NCI-H774 (cell line): Measurements from ENCODE around the gene PRR9.
"Not testable (repeated sequence)": the region's sequence is repeated elsewhere in the genome, so short reads cannot be mapped to it uniquely, and the experiment has no call there.

ENCODE experiments used
- DNase-seq: peaks from one replicate; lab custom pipeline; 2025; lab: John Stamatoyannopoulos, UW

The PRR9 gene

DNA sequence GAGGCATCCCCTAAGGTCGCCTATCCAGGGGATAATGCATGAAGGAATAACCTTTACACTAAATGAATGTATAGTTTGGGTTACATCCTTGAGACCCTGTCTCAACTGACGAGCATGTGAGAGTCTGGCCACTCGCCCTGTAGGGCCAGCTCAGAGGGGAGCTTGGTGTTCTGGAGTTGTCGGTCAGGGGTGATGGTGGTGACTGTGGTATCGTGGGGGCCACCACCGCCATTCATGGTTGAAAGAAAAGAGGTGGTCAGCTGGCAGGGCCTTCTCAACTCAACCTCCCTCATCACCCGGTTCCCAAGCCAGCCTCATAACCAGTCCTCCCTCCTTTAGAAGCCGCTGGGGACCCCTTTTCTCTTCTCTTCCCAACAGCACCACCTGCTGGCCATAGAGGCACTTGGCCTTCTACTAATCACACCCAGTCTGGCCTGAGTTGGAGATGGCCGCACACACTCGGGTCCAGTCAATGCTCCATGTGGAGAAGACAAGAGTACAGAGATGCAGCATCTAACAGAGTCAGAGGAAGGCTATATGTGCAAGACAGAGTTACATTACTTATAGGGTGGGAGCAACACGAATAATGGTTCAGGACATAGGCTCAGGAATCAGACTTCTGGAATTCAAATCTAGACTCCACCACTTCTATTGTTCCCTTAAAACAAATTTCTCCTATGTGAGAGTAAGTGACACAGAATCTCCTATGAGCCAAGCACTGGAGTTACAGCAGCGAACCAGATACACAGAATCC lies 11.9 kb downstream of the PRR9 start:
- DNase-seq = not testable (repeated sequence)

DNA sequence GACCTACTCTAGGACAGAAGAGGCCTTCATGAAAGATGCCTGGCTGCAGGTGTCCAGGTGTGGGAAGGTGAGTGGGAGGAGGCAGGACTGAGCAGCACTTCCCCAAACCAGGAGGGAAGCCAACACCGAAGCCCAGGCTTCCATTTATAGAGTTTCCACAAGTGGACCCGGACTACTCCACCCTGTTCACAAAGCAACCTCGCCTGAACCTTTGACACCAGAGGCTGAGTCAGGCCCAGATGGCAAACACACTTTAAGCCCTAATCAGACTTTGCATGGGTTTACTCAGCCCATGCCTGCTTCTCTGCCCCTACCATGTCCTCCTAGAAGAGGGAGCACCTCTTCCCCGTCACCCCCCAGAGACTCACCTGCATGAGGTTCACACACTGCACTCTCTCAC lies 14.0 kb downstream of the PRR9 start:
- DNase-seq = no peak

DNA sequence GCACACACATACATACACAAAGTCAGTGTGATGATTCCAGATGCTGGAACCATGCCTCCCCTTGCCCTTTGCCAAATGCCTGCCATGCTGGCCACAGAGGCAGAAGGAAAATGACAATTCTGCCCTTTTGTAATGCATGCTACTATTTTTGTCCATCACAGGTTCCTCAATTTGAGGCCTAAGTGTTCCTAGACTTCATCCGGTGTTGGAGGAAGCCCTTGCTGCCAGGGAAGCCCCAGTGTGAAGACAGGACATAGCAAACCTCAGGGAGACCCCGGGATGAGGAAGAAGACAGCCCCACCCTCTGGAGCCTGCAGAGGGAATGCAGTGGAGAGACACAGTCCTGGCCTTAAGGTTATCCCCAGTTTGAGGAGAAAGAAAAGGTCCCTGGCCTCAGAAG lies 14.4 kb downstream of the PRR9 start:
- no peak for DNase-seq

DNA sequence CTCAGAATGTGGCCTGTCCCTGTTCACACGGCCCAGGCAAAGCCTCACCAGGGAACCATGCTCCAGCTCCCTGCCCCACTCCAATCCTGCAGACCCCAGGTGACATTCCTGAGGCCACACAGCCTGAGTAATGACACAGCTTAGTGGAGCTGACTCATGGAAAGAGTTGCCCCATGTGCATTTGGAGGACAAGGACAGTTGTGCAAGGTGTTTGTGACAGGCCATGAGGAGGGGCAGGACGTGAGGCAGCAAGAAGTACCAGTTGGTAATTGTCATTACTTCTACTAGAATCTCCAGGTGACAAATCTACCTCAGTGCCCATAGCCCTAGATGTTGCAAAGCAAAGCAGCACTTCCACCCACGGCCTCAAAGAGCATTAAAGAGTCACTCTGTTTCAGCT lies 15.2 kb downstream of the PRR9 start:
- no peak for DNase-seq

DNA sequence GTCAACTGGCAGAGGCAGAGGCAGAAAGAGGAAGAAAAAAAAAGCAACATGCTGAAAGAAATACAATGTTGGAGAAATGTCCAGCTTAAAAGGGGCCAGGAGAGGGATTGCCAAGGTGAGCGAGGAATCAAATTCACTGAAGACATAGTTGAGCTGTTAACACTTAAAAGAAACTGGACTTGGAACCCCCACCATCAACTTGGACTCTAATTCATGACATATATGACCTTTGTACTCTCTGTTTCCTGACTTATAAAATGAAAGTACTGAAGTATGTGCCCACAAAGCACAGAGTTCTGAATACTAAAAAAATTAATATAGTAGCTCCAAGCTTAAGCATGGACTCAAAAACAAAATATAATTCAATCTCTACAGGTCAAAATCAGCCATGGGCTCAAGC lies 16.1 kb downstream of the PRR9 start:
- DNase-seq = no peak

DNA sequence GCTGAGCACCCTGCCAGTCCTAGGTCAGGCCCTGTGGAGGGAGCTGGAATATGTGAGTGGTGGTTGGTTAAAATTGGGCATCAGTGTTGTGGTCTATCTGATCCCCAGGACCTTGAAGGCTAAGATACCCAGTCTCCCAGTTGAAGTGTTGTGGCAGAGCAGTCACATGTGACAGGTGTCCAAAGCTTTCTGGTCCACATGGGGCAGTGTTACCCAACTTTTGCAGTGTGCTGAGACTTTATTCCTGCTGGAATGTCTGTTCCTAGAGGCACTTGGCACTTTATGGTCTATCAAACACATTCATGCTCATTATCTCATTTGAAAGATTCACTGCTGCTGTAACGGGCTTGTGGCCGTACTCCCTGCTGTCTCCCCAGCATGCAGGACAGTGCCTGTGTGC lies 21.1 kb downstream of the PRR9 start:
- no peak for DNase-seq

DNA sequence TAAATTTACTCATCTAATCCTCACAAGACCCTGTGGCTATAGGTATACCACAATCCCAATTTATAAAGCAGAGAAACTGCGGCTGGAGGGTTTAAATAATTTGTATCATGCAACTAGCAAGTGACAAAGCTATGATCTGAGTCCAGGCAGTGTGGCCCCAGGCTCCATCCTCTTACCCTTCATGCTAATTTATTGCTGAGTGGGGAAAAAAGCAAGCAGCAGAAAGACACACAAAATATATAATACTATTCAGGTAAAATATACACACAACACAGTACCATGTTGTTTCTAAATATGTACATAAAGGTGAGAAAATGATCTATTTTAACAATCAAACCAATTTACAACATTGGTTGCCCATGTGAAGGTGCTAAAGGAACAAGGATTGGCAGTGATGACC lies 24.8 kb downstream of the PRR9 start:
- no peak for DNase-seq

DNA sequence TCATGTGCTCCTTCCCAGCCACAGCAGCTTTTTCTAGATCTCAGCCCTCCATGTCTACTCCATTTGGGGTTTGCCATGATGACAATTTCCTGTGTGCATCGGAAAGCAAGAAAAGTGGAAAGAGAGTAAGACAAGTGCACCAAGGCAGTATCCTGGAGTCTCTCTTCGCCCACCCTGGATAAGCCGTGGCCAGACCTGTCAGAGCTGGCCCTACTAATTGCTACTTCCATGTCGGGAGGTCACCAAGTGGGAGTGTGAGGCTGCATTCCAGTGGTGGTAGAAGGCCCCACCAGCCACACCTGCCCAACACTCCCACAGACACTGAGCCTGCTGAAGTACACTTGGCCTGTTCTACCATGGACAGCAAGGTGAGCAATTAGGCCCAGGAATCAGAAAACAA lies 28.1 kb downstream of the PRR9 start:
- DNase-seq = no peak

DNA sequence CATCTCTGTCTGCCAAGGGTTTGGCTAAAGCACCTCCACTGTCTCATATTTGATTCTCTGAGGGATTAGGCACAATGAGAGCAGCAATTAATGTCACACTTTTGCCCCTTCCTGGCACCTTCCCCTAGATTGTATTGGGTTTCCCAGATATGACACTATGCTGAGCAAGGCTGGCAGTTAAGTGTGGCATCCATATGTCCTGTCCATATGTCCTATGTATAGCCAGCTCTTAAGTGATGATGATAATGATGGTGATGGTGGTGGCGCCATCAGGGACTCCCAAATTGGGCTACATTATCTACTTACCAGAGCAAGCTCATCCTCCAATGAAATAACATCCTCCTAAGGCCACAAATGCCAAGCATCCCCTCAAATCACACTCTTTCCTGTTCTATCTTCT lies 28.6 kb downstream of the PRR9 start:
- DNase-seq = no peak

DNA sequence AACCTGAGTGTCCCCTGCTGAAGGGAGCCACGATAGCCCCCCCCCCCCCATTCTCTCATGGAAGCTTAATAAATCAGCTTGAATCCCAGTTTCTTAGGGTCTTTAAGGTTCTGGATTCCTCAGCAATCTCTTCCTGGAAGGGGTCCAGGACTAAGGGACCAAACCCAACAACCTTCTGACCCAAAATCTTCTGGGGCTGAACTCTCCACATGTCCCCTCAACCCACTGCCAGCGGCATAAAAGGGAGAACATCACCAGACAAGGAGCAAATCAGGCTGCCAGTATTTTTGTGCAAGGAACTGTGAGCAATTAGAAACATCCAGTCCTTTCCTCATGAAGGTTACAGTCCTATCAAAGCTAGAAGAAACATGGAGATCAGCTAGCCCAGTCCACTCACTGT lies 29.4 kb downstream of the PRR9 start:
- no peak for DNase-seq

DNA sequence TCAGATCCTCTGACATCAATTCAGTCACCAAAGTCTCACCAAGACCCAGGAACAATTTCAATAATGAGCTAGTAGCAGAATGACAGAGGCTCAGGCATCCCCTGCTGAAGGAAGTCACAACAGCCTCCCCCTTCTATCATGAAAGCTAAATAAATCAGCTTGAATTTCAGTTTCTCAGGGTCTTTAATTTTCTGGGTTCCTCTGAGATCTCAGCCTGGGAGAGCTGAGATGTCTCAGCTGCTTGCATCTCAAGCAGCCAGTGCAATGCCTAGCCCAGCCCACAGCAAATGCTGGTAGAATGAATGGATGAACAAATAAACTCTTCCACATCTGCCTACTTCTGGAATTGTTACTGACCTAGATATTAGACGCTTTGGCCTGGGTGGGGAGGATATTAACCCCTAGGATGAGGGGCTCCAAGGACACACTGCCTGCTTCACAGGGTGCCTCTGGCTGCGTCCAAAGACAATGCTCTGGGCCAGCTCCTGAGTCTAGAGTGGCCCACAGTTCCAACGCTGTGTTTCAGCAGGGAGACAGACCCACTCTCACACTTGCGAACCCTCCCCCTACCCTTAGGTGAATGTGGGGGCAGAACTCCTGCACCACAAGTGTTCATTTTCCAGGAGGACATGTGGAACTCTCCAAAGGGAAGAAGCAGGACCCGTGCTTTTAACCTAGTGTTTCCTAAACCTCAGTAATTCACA lies 30.9 kb downstream of the PRR9 start:
- no peak for DNase-seq

DNA sequence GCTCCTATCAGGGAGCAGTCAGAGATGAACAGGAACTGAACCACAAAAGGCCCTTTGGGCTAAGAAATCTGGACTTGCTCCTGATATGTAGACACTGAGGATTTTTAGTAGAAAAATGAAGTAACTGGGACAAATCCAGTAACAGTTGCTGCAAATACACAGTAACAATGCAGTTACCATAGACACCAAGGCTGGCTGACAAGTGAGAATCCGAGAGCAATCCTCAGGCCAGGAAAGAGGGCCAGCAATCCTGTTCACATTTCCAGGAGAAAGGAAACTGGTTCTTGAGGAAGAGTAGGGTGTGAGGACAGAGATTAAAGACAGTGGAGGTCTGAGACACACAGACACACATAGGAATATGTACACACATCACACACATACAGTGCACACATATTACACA lies 32.8 kb downstream of the PRR9 start:
- no peak for DNase-seq

DNA sequence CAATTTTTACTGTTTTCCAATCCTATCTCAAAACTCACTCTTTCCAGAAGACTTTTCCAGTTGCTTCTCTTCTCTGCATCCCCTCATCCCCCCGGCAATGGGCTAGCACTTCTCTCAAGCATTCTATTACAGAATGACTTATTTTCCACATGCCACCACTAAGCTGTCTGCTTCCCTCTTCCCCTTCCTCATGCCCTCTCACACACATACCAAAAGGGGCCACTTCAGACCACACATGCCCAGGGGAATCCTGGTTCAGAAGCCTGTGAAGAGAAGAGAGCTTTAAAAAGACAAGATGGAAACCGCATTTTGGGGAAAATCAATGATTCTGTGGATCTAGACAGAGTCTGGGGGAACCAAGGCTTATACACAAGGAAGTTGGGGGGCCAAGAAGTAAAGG lies 33.7 kb downstream of the PRR9 start:
- no peak for DNase-seq

DNA sequence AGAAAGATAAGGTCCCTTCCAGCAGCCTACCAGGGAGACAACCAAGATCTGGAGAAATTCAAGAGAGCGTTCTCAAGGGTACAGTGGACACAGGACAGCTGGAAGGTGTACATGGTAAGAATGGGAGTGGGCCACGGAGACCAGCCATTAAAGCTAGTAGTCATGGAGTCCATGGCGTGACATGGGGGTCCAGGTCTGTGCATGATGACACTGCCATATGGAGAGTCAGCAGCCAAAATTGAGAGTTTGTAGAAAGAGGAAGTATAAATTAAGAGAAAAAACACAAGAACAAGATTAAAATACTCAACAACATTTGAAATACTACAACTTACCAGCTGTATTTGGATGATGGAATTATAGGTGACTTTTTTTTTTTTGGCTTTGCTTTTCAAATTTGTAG lies 34.2 kb downstream of the PRR9 start:
- no peak for DNase-seq

DNA sequence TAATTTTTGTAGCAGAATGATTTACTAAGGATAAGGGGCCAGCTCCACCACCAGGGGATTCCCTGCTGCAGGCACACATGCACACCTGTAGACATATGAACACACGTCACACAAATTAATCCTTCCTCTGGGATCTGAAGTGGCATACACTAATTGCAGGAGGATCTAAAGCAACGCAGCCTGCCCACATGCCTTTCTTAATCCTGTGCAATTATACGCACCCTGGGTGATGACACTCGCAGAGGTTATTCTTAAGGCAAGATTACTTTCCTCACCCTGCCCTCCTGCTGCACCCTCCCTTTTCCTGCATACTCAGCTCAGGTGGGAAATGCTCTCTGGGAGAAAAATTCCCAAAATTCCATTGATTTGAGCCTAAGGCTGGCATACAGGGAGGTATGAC lies 34.6 kb downstream of the PRR9 start:
- no peak for DNase-seq

DNA sequence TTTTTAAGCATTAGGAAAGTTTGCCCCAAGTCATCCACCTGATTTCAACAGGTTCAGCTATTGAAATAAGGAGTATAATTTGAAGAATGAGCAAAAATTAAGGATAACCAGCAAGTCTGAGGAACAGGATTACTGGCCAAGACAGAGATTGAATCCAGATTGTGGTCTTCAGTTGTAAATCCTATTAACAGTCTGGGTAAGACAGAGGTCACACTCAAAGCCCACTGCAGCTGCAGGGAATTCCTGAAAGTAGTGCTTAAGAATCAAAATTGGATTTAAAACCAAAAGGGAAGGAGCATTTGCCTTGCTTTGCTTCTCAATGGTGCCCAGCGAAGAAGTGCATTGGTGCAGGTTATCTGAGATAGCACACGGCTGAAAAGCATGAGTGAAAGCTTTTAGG lies 35.7 kb downstream of the PRR9 start:
- no peak for DNase-seq

DNA sequence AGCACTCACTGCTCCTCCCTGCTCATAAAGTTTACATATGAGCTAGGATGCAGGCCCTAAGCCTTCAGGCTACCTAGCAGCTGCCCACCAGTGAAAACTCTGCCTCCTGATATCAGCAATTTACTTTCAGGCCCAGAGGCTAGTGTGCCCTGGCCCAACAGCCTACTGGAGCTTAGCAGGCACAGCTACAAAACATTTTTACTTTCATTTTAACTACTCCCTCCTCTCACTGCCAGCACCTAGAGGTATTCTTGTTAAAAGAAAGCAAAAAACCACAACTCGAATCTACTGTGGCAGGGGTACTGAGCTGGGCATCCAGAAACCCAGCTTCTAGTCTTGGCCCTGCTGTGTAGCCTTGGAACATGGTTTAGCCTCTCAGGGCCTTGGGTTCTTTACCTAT lies 36.3 kb downstream of the PRR9 start:
- DNase-seq = no peak

DNA sequence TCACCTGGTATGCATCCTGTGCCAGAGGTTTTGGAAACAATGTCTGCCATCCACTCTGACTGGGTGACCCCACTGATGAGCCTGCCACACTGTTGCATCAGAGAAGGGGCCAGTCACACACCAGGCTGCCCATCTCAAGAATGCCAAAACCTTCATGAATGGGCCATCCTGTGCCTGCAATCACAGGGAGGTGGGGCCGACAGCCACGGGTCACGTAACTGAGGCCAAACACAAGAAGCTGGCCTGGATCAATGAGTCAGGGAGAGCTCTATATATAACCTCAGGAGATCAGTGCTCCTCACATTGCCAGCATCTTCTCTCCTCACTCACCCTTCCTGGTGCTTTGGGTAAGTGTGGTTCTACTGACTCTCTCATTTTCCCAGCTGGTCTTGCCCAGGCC lies 42.0 kb downstream of the PRR9 start, which contains the start of gene LORICRIN:
TSS of gene LORICRIN (plus strand) at position 301 of the 400 bp plus-strand sequence. CDS start 1,263 bp downstream, outside the sequence.
- DNase-seq = no peak

DNA sequence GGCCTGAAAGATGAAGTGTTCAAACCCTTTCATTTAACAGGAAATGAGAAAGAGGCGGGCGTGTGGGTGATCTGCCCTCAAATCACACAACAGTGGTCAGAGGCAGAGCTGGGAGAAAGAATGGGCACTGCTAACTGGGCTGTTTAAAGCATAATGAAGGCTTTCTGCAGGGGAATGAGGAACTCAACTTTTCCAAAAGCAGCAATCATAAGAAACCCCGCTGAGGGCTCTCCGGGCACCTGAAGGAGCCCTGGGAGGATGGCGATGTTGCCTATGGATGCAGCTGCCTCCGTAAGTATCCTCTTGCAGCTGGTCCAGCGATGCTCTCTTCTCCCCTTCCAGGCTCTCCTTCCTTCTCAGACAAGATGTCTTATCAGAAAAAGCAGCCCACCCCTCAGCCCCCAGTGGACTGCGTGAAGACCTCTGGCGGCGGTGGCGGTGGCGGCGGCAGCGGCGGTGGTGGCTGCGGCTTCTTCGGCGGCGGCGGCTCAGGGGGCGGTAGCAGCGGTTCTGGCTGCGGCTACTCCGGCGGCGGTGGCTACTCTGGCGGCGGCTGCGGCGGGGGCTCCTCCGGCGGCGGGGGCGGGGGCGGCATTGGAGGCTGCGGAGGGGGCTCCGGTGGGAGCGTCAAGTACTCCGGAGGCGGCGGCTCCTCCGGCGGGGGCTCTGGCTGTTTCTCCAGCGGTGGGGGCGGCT lies 43.3 kb downstream of the PRR9 start:
- DNase-seq = no peak

DNA sequence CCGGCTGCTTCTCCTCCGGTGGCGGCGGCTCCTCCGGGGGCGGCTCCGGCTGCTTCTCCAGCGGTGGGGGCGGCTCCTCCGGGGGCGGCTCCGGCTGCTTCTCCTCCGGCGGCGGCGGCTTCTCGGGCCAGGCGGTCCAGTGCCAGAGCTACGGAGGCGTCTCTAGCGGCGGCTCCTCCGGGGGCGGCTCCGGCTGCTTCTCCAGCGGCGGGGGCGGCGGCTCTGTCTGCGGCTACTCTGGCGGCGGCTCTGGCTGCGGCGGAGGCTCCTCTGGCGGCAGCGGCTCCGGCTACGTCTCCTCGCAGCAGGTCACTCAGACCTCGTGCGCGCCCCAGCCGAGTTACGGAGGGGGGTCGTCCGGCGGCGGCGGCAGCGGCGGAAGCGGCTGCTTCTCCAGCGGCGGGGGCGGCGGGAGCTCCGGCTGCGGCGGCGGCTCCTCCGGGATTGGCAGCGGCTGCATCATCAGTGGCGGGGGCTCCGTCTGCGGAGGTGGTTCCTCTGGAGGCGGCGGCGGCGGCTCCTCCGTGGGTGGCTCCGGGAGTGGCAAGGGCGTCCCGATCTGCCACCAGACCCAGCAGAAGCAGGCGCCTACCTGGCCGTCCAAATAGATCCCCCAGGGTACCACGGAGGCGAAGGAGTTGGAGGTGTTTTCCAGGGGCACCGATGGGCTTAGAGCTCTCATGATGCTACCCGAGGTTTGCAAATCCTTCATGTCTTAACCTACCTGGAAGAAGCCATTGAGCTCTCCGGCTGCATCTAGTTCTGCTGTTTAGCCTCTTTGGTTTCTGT lies 44.1 kb downstream of the PRR9 start:
- DNase-seq = no peak

DNA sequence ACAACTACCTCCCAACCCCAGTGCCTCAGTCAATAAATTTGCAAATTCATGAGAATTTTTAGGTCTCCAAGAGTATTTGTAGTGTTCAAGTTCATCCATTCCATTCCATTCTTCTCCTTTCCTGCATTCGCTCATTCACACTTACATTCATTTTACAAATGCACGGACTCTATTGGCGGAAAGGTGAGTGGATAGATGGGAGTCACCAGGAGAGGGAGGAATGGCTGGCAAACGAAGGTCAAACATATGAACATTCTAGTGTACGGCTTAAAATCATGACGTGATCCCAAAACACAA lies 44.6 kb downstream of the PRR9 start:
- DNase-seq = no peak

DNA sequence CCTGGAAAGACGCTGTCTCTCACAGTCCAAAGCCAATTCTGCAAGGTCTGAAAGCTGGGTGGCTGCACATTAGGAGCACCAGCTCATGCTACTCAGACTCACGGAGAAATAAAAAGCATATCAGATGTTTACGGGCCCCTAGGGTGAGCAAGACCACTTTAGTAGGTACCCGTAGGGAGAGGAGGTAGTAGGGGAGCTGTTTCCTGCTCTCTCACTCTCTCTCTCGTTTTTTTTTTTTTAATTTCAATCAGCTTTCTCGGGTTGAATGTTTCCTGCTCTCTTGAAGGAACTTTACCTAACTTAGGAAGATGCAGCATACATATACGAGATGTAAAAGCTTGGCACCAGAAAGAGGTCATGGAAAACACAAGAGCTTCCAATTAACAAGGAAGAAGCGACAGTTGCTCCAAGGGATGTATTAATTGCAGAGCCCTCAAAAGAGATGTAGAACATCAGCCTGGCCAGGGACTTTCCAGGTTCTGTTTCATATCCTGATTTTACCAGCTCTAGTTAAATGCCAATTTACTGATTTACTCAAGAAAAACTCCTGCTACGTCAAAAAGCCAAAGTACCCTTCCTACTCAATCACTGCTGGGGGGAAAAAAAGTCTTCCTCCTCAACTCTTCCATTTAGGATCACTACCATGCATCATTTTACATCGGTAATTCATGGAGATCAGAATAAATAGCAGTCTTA lies 45.2 kb downstream of the PRR9 start:
- DNase-seq = no peak
